T-helper 22 cell (primary cell): Measurements from ENCODE around the gene URM1.
"Not testable (repeated sequence)": the region's sequence is repeated elsewhere in the genome, so short reads cannot be mapped to it uniquely, and the experiment has no call there.

Source experiments
- DNase-seq: peaks from one replicate; pipeline ENCODE4 v3.0.0-alpha.2; 2020; ENCODE audit warnings: low read depth

Gene URM1

DNA sequence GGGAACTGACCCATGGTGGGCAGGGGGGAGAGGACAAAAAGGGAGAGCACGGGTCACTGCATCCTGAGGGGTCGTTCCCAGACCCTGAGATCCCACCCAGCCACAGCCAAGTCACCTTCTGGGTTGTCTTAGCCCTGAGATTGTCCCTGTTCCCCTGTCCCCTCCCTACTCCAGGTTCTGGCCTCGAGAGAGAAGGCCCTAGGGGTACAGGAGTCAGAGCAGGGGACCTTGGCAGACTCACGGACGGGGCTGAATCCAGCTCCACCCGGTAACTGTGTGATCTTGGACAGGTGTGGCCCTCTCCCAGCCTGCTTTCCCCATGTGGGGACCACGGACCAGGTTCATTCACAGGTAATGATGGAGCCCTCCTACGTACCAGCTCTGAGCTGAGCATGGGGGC lies 38.3 kb downstream of the URM1 start:
- DNase-seq: no peak

DNA sequence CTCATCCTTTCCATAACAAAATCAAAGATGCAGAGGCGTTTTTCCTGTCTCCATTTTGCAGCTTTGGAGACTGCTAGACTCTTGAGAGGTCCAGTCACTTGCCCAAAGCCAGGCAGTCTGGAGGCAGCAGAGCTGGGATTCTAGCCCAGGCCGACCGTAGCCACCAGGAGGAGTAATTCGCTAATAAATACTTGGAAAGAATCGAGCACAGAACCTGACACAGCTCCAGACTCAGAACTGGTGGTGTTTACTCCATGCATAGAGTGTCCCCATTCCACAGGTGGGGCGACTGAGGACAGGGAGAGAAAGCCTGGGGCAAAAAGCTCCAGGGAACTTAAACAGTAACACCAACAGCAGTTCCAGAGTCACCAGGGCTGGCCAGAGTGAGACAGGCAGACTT lies 38.8 kb downstream of the URM1 start:
- no peak for DNase-seq

DNA sequence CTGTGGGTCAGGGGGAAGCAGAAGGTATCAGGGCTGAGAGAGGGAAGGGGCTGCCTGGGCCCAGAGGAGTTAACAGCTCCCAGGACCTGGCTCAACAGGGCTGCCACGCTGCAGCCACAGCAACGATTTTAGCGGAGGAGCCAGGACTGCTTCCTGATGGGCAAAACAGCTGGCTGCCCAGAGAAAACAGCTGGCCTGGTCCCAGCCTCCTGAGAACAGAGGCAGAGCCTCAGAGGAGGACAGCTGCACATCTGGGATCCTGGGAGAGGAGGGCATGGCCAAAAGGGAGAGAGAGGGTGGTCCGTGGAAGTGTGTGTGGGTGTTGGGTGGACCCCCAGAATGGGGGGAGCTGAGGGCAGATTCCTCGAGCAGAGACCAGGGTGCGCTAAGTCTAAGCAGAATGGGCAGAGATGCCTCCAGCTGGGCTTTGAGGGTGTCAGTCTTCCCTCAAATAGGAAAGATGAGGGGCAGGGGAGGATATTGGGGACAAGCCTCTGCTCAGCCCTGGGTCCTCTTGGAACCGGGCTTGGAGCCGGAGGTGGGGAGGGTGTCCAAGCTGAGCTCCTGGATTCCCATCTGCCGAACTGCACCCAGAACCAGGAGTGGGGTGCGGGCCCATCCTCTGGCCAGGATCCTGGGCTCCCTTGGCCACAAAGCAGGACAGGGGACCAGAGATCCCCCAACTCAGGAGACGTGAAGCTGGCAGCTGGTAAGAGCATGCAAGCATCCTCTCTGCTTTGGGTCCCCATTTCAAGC lies 40.4 kb downstream of the URM1 start:
- no peak for DNase-seq

DNA sequence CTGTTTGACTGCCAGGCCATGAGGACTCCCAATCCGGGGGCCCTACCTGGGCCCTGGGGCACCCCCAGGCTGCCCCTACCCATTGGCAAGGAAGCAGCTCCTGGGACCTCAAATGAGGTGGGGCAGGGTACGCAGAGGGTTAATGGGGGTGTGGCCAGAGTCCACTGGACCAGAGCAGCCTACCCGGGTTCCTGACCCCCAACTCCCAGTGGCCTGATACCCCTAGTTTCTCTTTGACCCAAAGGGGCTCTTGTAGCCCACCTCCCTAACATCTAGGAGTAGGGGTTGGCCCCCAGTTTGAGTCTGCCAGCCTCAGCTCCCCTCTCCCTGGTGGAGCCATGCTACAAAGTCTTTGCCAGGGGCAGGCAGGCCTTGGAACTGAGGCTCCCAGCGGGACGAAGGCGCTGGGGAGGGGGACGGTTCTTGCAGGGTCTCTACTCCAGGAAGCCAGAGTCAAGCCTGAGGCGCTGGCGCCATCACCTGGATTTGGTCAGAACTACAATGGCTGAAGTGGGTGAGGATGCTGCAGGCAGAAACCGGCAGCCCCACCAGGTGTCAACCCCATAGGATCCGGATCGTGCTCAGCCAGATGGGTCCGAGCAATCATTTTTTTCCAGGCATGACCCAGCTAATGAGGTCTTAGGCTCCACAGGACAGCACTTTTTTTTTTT lies 41.1 kb downstream of the URM1 start:
- DNase-seq: peak; percentile 7

DNA sequence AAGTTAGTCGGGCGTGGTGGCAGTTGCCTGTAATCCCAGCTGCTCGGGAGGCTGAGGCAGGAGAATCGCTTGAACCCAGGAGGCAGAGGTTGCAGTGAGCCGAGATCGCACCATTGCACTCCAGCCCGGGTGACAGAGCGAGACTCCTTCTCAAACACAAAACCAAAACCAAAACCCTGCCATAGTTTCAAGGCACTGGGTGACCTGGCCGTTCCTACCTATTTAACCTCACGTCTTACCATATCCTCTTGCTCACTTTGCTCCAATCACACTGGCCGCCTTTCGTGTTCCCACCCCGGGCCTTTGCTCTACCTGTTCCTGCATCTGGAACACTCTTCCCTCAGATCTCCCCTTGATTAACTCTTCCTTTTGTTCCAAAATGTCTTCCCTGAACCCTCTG lies 42.6 kb downstream of the URM1 start:
- DNase-seq: not testable (repeated sequence)

DNA sequence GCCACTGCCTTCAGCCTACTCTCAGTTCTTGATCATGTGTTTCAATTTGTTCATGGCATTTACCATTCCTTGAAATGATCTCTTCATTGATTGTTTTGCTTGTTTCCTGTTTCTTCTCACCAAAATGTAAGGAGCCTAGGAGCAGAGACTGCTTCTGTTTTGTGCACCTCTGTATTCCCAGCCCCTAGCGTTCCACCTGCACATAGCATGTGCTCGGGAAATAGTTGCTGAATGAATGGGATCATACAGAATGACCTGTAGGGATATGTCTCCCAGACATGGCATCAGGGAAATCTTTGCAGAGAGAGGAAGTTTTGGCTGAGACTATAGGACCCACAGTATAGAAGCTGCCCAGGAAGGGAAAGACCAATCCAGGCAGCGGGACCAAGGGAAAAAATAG lies 43.3 kb downstream of the URM1 start:
- no peak for DNase-seq

DNA sequence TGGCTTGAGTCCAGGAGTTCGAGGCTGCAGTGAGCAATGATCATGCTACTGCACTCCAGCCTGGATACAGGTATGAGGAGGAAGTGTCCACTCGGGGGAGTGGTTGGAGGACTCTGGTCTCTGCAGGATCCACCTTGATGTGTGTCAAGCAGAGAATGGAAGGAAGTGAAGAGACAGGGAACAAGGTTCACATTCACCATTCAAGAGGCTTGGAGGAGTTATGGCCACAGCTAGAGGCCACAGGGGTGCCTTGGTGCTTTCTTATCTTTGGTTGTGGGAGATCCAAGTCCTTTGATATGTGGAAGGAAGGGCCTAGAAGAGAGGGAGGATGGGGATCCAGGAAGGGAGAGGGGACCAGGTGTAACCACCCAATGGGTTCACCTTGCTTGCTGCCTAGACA lies 44.1 kb downstream of the URM1 start:
- no peak for DNase-seq

DNA sequence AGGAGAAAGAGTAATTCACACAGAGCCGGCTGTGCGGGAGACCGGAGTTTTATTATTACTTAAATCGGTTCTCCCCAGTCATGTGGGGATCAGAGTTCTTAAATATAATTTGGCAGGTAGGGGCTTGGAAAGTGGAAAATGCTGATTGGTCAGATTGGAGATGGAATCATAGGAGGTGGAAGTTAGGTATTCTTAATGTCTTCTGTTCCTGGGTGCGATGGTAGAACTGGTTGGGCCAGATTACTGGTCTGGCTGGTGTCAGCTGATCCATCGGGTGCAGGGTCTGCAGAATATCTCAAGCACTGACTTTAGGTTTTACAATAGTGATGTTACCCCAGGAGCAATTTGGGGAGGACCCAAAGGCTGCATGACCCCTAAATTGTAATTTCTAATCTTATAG lies 44.8 kb downstream of the URM1 start:
- no peak for DNase-seq

DNA sequence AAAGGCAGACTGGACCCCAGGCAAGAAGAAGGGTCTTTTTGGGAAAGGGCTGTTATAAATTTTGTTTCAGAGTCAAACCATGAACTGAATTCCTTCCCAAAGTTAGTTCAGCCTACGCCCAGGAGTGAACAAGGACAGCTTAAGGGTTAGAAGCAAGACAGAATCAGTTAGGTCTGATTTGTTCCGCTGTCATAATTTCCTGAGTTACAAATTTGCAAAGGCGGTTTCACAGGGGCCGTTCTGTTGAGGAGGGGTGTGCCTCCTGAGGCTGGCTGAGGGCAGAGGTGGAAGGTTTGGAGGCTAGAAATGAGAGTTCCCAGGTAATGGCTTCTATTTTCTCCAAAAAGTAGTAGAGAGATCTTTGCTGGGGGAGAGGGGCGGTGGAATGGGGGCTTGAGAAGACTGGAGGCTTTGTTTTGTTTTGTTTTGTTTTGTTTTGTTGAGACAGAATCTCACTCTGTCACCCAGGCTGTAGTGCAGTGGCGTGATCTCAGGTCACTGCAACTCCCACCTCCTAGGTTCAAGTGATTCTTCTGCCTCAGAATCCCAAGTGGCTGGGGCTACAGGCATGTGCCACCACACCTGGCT lies 45.4 kb downstream of the URM1 start:
- DNase-seq: no peak

DNA sequence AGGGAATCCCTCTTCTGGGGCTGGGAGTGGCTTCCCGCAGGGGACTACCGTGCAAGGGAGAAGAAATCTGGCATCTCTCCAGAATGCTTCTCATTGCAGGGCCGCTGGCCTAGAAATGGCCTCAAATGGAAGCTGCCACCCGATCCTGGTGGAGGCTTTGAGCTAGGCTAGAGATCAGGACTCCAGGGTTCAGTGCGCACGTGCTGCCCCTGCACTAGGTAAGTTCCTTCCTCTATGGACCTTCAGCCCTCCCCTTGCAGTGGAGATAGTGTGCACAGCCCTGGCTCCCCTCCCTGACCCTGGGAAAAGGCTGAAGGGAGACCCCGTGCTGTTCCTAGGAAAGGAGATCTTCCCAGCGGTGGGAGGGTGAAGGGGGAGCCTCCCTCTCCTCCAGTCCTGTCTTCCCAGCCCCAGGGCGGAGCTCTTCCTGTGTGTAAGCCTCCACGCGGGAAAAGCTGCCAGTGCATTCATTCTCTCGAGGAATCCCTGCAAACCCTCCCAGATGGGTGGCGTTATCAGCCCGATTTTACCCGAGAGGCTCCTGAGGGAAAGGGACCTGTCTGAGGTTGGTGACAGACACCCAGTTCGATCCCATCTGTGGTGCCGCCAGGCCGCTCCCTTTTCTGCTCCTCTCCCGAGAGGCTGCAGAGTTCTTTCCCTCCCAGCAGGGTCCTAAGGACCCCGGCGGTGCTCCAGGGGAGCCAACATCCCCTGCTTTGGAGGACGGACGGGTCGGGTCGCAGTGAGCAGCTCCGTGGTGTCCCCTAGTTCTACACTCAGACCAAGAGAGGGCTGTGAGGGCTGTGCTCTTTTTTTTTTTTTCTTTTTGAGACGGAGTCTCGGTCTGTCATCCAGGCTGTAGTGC lies 48.1 kb downstream of the URM1 start:
- DNase-seq: no peak

DNA sequence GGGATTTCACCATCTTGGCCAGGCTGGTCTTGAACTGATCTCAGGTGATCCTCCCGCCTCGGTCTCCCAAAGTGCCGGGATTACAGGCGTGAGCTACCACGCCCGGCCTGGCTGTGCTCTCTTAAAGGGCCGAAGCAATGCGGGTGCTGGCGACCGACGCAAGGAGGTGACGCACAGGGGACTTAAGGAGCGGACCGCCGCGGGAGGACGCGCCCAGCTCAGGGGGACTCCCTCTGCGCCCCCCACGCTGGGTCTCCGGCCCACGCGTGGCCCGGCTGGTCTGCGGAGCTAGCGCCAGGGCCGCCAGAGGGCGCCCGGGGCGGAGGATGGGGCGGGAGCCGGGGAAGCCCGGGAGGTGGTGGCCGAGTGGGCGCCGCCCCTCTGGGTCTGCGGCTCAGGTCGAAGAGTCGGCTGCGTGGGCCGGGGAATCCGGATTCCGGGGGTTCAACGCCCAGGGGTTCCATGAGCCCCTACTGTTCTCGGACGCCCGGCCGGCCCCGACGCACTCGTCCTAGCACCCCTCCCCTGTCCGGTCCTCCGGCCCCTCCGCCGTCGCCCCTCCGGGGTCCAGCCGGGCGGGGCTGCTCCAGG lies 49.0 kb downstream of the URM1 start:
- DNase-seq: peak; percentile 45

DNA sequence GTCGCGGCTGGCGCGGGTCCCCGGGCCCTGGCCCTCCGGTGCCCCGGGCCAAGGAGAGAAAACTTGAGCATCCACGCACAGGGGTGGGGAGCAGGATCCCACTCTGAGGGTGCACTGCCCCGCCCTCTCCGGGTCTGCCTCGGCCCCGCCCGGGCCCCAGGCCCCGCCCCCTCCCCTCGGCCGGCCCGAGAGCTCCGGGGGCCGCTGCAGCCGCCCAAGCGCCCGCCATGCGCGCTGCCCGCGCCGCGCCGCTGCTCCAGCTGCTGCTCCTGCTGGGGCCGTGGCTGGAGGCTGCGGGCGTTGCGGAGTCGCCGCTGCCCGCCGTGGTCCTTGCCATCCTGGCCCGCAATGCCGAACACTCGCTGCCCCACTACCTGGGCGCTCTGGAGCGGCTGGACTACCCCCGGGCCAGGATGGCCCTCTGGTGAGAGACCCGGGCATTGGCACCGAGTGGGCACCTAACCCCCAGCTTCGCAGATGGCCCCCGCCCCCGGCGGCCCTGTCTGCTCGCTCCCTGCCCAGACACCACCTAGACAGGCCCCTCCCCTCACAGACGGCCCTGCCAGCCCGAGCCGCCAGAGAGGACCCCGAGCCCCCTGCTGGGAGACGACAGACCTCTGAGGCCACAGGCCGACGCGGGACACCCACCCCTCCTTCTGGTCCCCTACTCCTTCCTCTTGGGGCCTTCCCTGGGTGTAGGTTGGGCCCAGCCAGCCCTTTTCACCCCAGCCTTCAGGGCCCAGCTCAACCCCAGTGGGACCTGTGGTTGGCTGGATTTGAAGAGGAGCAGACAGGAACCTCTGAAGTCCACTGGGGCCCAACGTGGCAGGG lies 49.7 kb downstream of the URM1 start, which contains the start of gene CERCAM:
TSS of gene CERCAM (plus strand) at position 207 of the 831 bp plus-strand sequence. CDS start at position 228, 21 bp downstream.
- peak; percentile 29 for DNase-seq

DNA sequence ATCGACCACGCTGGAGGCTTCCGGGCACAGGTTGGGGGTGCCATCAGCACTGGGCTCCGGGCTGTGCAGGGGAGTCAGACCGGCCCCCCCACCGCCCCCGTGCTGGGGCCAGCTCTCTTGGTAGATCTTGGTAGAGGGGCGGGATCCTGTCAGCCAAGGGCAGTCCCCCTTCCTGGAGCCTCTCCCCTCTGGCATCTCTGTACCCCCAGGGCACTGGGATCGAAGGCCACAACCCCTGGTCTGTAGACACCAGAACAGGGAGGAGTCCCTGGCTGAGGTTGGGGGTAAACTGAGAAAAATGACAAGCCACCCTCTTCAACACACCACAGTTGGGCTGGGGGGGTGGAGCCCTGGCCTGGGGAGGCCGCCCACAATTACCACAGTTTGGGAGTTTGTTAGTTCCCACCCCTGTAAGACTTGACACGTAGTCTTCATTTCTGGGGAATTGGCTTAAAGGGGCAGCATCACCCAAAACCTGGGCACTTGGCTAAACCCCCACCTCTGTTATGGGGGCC lies 50.4 kb downstream of the URM1 start:
- DNase-seq: no peak

DNA sequence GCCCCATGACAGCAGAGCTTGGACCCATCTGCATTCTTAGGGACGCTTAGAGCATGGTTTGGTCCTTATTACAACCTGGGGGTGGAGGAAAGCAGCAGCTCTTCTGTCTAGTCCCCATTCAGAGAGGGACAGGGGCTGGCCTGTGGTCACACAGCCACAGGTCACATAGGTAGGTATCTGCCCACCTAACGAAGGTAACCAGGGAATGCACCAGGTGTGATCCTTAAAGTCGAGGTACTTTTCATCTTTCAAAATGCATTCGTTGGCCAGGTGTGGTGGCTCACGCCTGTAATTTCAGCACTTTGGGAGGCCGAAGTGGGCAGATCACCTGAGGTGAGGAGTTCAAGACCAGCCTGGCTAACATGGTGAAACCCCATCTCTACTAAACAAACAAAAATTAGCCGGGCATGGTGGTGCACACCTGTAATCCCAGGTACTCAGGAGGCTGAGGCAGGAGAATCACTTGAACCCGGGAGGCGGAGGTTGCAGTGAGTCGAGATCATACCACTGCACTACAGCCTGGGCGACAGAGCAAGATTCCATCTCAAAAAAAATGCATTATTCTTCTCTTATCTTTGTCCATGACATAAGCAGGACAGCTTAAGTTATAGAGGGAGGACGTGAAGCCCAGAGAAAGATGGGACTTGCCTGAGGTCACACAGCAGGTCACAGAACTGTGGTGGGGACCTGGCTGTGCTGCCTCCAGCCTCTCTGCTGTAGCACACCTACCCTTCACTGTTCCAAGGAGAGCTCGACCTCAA lies 51.0 kb downstream of the URM1 start:
- DNase-seq: not testable (repeated sequence)

DNA sequence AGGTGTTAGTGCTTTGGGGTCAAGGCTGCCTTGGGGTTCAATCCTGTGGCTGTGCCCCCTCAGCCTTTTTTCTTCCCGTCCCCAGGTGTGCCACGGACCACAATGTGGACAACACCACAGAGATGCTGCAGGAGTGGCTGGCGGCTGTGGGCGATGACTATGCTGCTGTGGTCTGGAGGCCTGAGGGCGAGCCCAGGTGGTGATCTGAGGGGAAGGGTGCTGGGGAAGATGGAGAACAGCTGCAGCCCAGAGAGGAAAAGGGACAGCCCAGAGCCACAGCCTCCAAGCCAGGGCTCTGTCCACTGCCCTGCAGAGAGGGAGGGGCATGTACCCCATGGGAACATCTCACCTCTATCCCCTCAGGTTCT lies 51.6 kb downstream of the URM1 start:
- DNase-seq: no peak

DNA sequence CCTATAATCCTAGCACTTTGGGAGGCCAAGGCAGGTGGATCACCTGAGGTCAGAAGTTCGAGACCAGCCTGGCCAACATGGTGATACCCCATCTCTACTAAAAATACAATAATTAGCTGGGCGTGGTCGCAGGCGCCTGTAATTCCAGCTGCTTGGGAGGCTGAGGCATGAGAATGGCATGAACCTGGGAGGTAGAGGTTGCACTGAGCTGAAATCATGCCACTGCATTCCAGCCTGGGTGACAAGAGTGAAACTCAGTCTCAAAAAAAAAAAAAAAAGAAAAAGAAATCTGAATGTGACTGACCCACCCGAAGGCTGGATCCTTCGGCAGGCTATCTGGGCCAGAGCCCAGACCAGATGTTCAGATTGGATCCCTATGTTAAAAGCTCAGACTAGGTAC lies 52.2 kb downstream of the URM1 start:
- DNase-seq: not testable (repeated sequence)

DNA sequence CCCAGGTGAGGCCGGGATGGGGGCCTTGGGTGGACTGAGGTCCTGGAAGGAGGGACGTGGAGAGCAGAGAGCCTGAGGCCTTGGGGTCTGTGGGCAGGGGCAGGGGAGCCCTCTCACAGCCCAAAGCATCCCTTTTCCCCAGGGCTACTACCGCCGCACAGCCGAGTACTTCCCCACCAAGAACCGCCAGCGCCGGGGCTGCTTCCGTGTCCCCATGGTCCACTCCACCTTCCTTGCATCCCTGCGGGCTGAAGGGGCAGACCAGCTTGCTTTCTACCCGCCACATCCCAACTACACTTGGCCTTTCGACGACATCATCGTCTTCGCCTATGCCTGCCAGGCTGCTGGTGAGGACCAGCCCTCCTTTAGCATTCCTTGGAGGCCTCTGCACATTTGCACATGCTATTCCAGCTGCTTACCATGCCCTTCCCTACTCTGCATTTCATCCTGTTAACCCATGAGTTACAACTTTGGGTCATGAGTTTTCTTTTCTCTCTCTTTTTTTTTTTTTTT lies 53.1 kb downstream of the URM1 start:
- DNase-seq: no peak

DNA sequence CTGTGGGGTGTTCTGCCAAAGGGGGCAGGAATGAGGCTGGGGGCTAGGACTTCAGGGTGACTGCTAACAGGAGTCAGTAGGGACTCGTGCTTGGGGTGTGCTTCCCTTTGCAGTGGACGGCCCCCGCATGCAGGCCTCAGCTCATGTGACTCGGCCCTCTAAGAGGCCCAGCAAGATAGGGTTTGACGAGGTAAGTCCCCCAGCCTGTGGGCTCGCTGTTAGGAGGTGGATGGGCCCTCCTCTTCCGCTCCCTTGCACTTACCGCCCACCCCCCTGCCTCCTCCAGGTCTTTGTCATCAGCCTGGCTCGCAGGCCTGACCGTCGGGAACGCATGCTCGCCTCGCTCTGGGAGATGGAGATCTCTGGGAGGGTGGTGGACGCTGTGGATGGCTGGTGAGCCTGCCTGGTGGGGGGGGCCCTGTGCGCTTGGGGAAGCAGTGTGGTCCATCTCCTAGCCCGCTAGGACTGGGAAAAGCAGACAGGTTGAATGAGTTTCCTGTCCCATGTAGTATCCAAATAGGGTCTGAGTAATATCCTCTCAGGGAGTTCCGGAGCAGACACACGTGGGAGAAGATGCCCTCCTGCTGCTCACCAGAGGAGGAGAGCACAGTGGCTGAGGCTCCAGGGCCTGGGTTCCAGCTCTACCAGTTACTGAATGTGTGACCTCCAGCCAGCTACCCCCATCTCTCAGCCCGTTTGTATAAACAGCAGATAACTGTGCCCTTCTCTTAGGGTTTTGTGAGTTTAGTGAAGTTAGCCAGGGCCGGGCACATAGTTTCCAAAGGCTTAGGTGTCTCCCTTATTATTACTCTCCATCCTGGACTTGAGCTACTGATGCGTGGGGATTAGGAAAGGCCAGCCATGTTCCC lies 57.7 kb downstream of the URM1 start:
- DNase-seq: no peak
